GM19099 (cell line): ENCODE results near the gene VAPA.

Experiments used
- POLR2A ChIP-seq: IDR thresholded peaks from 3 replicates; pipeline ENCODE4 v1.6.1; 2011; ENCODE audit warnings: low read depth; ENCODE audit not compliant: insufficient read length; ENCODE audit errors: extremely low read depth

The VAPA gene

GRCh38 chr18:9913526-9914333 is at the start of gene VAPA:
Gene VAPA (plus strand): TSS chr18:9914016. CDS start chr18:9914257, 241 bp downstream.
- TF ChIP-seq POLR2A, result peak; percentile 90

GRCh38 chr18:9865764-9866490 is 47.9 kb upstream of the VAPA start:
- no peak for TF ChIP-seq POLR2A

GRCh38 chr18:9866627-9867026 is 47.2 kb upstream of the VAPA start:
- no peak for TF ChIP-seq POLR2A

DNA sequence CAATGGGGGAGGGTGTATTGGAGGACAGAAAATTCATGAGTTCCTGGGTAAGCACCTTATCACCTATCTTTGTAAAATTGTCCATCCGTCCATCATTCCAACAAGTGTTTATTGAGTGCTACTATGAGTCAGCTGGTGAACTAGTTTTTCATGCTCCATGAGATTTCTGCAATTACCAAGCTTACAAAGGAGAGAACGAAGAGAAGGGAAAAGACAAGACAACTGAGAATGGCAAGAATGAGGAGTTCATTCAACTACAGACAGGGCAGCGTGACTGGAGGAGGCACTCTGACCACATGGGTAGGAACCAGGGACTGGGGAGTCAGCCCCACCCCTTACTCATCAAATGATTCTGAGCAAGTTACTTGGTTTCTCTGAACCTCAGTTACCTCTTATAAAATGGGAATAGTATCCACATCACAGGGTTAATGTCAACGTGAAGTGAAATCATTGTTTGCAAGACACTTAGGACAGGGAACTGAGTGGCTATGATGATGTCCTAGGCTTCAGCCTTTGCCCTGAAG is 46.7 kb upstream of the VAPA start:
- no peak for TF ChIP-seq POLR2A

DNA sequence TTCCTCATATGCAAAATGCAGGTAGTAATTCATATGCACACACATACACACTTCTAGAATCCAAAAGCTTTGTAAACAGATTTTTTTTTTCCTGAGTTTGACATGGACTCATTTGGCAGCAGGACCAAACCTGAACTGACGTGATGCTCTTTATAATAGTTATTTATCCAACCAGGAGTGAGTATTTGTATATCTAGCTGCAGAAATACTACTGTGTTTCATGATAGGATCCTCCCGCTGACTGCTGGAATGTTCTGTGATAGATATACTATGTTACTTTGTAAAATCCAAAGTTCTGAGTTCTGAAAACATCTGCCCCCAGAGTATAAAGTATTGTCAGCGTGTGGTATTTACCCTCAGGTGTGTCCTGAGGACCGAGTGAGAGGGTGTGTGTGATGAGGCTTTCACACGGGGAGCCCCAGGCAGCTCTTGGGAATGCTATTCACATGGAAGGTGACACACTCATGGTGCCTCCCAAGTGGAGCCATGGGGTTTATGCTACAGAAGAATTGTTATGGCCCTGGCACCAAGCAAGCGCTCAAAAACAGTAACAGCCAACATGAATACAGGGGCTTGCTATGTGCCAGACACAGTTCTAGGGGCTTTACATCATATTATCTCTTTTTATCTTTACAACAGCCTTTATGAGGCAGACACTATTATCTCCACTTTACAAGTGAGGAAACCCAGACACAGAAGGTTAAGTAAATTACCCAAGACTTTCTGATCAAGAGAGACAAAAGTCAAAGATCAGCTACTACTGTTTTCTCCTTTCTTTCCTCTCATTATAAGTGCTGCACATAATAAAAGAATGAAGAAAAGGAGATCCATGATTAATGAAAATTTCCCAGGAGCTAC is 44.7 kb upstream of the VAPA start:
- no peak for TF ChIP-seq POLR2A

- no peak for TF ChIP-seq POLR2A
Measured at GRCh38 chr18:9869715-9870430, 43.9 kb upstream of the VAPA start.

- no peak for TF ChIP-seq POLR2A
Measured at GRCh38 chr18:9870431-9871008, 43.3 kb upstream of the VAPA start.

GRCh38 chr18:9871244-9871746 is 42.5 kb upstream of the VAPA start:
- TF ChIP-seq POLR2A, result no peak

DNA sequence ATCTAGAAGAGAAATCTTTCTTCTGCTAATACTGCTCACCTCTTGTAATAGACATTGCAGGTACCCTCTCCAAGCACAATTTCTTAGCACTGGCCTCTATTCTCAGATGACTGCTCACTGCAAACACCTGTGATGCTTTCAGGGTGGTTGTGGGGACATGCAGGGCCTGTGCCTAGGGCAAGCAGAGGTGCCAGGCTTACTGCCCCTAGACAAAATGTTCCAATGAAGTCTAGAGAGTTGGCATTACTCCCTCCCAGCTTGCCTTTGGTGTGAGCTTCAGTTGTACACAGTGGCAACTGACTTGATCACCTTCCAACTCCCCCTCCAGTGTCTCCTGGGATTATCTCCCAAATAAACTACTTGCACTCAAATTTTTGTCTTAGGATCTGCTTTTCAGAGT is 41.0 kb upstream of the VAPA start:
- TF ChIP-seq POLR2A, result no peak

DNA sequence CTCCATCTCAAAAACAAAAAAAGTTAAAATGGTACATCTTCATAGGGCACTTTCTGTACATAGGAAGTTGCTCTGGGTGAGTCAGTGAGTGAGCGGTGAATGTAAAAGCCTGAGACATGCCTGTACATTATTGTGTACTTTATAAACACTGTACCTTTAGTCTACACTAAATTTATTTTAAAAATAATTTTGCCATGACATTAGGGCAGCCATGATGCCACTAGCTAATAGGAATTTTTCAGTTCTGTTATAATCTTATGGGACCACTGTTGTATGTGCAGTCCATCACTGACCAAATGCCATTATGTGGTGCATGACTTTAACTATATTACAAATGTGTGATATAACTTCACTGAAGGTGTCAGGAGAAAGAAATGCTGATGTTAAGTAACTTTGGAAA is 39.1 kb upstream of the VAPA start:
- TF ChIP-seq POLR2A, result no peak

GRCh38 chr18:9876212-9876866 is 37.5 kb upstream of the VAPA start:
- TF ChIP-seq POLR2A, result no peak

GRCh38 chr18:9876867-9877654 is 36.8 kb upstream of the VAPA start:
- no peak for TF ChIP-seq POLR2A

DNA sequence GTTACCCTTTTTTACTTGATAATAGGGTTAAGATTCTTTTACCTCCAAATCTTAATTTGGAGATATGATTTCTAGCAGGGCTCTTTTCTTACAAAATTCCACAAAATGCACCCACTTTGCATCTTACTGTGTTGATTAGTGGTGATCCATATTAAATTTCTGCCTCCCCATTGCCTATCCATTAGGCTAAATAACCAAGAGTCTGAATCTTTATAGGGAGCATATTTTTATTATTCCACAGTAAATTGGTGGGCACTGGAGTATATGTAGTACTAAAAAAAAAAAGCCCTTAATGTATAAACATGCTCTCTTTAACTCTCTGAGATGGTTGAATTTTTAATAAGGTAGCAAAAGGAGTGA is 36.2 kb upstream of the VAPA start:
- TF ChIP-seq POLR2A, result no peak
